NCI-H2081 treated with DMSO at 0.1 percent for 48 hours (cell line): ENCODE data around the gene NAA50.
A peak's percentile ranks its signal among the peaks of the same experiment; 100 is the strongest.

Experiments used
- DNase-seq: peaks from one replicate; lab custom pipeline; 2025; lab: John Stamatoyannopoulos, UW

NAA50 gene

GRCh38 chr3:113741620-113742019 is 4.4 kb downstream of the NAA50 start:
- no peak for DNase-seq

- no peak for DNase-seq
Measured at GRCh38 chr3:113741086-113741485, 5.0 kb downstream of the NAA50 start.

- no peak for DNase-seq
Measured at GRCh38 chr3:113736548-113737089, 9.4 kb downstream of the NAA50 start.

GRCh38 chr3:113731694-113732093 is 14.4 kb downstream of the NAA50 start:
- no peak for DNase-seq

- DNase-seq: no peak
Measured at GRCh38 chr3:113730550-113730949, 15.5 kb downstream of the NAA50 start.

- no peak for DNase-seq
Measured at GRCh38 chr3:113728661-113729060, 17.4 kb downstream of the NAA50 start.

- no peak for DNase-seq
Measured at GRCh38 chr3:113721636-113722035, 24.4 kb downstream of the NAA50 start.

- DNase-seq: no peak
Measured at GRCh38 chr3:113719758-113720157, 26.3 kb downstream of the NAA50 start.

GRCh38 chr3:113719294-113719693 is 26.8 kb downstream of the NAA50 start:
- DNase-seq: no peak

GRCh38 chr3:113717818-113718217 is 28.2 kb downstream of the NAA50 start:
- DNase-seq: no peak

- no peak for DNase-seq
Measured at GRCh38 chr3:113717308-113717707, 28.7 kb downstream of the NAA50 start.

GRCh38 chr3:113714702-113715101 is 31.3 kb downstream of the NAA50 start:
- no peak for DNase-seq

- no peak for DNase-seq
Measured at GRCh38 chr3:113712129-113712528, 33.9 kb downstream of the NAA50 start.

GRCh38 chr3:113707835-113708234 is 38.2 kb downstream of the NAA50 start:
- DNase-seq: no peak

- DNase-seq: no peak
Measured at GRCh38 chr3:113698956-113699355, 47.1 kb downstream of the NAA50 start.

GRCh38 chr3:113698213-113698742 is 47.8 kb downstream of the NAA50 start:
- DNase-seq: no peak

GRCh38 chr3:113697500-113698090 is 48.5 kb downstream of the NAA50 start:
- no peak for DNase-seq

- peak; percentile 92 for DNase-seq
Measured at GRCh38 chr3:113696658-113697499, 49.2 kb downstream of the NAA50 start.

- DNase-seq: no peak
Measured at GRCh38 chr3:113695786-113696645, 50.0 kb downstream of the NAA50 start, which contains the start of gene USF3. USF3 (minus strand) TSS chr3:113696642; CDS start chr3:113674878, 21,764 bp downstream.

GRCh38 chr3:113695431-113695785 is 50.6 kb downstream of the NAA50 start:
- DNase-seq: no peak

- no peak for DNase-seq
Measured at GRCh38 chr3:113690482-113690881, 55.6 kb downstream of the NAA50 start.
